GM19372 (cell line): Measurements from ENCODE around the gene LEMD3.
"Not testable (repeated sequence)": the region's sequence is repeated elsewhere in the genome, so short reads cannot be mapped to it uniquely, and the experiment has no call there.

Experiments
- ATAC-seq: cut with Tn5 transposase; IDR thresholded peaks from one replicate; pipeline ENCODE4 v1.9.1; 2021; ENCODE audit warnings: mild to moderate bottlenecking, low read depth, moderate library complexity; ENCODE audit not compliant: unreplicated experiment

LEMD3 gene

GRCh38 chr12:65276916-65277530 is 107.6 kb downstream of the LEMD3 start:
- no peak for ATAC-seq

- no peak for ATAC-seq
Observed at GRCh38 chr12:65277994-65278575, 108.7 kb downstream of the LEMD3 start.

DNA sequence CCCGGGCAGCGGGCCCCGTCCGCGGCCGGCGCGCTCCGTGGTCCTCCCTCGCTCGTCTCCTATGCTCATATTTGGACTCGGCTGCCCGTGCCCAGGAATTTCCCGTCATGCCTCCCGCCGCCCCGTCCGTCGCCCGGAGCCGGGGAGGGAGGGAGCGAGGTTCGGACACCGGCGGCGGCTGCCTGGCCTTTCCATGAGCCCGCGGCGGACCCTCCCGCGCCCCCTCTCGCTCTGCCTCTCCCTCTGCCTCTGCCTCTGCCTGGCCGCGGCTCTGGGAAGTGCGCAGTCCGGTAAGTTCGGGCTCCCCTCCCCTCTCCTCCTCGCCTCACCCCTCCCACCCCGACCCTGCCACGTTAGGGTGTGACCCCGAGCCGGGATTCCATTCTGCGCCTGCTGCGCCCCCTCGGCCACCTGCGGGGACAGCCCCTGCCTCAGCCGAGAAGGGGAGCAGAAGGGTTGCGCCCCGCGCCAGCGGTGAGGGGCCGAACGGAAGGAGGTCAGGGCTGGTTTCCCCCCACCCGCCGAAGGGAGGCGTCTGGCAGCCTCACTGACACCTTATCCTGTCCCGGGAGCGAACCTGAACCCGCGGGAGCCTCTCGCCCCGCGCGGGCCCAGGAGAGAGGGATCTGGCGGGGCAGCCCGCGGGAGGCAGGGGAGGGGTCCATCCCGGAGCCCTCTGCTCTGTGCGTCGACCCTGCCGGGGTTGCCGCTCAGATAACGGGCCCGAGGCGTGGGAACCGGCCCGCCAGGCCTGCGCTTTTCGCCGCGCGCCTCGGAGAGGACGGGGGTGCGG is 109.4 kb downstream of the LEMD3 start, which contains the start of gene MSRB3:
MSRB3 (plus strand) TSS at position 108 of the 793 bp plus-strand sequence. CDS start 29,897 bp downstream, outside the sequence.
- ATAC-seq: peak; percentile 75

GRCh38 chr12:65279369-65280112 is 110.2 kb downstream of the LEMD3 start:
- ATAC-seq: peak; percentile 12

GRCh38 chr12:65280306-65280705 is 110.9 kb downstream of the LEMD3 start:
- no peak for ATAC-seq

GRCh38 chr12:65282840-65283239 is 113.5 kb downstream of the LEMD3 start:
- ATAC-seq: no peak

DNA sequence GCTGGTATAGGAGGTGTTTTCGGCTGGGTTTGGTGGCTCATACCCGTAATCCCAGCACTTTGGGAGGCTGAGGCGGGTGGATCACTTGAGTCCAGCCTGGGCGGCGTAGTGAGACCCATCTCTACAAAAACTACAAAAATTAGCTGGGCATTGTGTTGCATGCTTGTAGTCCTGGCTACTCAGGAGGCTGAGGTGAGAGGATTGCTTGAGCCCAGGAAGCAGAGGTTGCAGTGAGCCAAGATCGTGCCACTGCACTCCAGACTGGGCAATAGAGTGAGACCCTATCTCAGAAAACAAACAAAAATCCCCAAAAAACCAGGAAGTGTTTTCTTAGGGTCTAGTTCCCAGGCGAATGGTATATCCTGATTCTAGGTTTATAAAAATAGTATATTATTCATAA is 116.1 kb downstream of the LEMD3 start:
- not testable (repeated sequence) for ATAC-seq

- no peak for ATAC-seq
Observed at GRCh38 chr12:65287426-65287825, 118.0 kb downstream of the LEMD3 start.

- ATAC-seq: no peak
Observed at GRCh38 chr12:65292241-65292640, 122.9 kb downstream of the LEMD3 start.

DNA sequence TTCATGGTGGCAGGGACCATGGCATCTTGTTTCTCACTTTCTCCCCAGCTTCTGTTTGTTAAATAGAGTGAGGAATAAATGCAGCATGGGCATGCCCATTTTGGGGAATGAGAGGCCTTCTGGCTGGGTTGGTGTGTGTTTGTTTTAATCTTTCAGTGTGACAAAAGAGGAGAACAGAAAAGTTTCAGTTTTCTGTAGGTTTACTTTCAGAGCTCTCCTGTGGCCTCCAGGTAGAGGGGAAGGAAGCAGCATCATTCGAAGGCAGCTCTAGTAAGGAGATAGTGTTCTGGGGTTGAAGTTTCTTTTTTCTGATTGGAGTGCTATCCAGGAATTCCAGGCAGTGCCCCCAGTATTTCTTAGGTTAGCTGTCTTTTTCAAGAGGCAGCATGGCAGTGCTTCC is 124.4 kb downstream of the LEMD3 start:
- ATAC-seq: no peak

- no peak for ATAC-seq
Observed at GRCh38 chr12:65294641-65295262, 125.4 kb downstream of the LEMD3 start.

DNA sequence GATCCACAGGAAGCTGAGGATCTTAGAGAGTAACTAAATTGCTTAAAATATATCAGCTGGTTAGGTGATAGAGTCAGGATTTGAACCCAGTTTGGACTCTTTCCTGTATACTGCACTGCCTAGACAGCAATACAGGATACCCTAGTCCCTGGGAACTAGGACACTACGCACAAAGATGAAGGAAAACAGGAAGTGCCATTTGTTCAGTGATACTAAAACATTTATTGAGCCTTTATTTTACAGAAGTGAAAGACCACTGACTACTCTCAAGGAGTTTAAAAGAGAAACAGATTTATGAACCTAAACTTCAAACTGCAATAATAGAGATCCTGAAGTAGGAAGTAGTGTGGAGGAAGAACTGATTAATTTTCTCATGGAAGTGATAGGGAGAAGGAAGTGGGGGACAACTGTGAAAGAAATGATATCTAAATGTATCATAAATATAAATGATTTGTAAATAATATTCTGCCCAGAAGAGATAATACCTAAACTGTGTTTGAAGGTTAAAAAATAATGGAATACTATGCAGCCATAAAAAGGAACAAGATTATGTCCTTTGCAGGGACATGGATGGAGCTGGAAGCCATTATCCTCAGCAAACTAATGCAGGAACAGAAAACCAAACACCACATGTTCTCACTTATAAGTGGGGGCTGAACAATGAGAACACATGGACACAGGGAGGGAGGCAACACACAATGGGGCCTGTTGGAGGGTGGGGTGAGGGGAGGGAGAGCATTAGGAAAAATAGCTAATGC is 127.3 kb downstream of the LEMD3 start:
- ATAC-seq: no peak
